IMR-90 (cell line): ENCODE results near the gene C6orf120. TPM values are rescaled to one million over a fixed set of nuclear protein-coding genes. Genes with fewer than 3 reads are reported as not detected.

Experiments used
- ATAC-seq: fragments of 200-7000 bp; cut with Tn5 transposase; 2 replicates; pipeline ENCODE4 v1.9.1; 2020; ENCODE audit warnings: low read depth, mild to moderate bottlenecking, moderate library complexity
- BruUV-seq: library from RNA; stranded (reverse); fragments of 400-500 nt; replicated peaks from 2 replicates; lab custom pipeline; 2021; lab: Mats Ljungman, UMichigan
- CTCF ChIA-PET: fragments of 300-600 bp; formaldehyde crosslinking; extraction: SDS; loops from one replicate; lab custom pipeline; 2021; ENCODE audit warnings: antibody characterized with exemption; lab: Yijun Ruan, JAX
- POLR2A ChIA-PET: fragments of 300-600 bp; sonication (Branson Sonifier 250); formaldehyde crosslinking; loops from one replicate; lab custom pipeline; 2022; ENCODE audit warnings: antibody characterized with exemption; ENCODE audit not compliant: unreplicated experiment; lab: Charles Lee
- DNase-seq: peaks from one replicate; pipeline ENCODE4 v3.0.0; 2013
- H2AFZ ChIP-seq: replicated peaks from 2 replicates; pipeline ENCODE3; 2013; ENCODE audit warnings: low read length, mild to moderate bottlenecking; ENCODE audit not compliant: poor library complexity
- H2AK5ac ChIP-seq: 2 replicates; pipeline ENCODE4 v1.6.1; 2013; ENCODE audit warnings: low read depth, low read length, inconsistent platforms
- H2AK9ac ChIP-seq: replicated peaks from 2 replicates; pipeline ENCODE3; 2013; ENCODE audit warnings: mild to moderate bottlenecking, low read depth, low read length, moderate library complexity; ENCODE audit not compliant: poor library complexity
- H2BK120ac ChIP-seq: 2 replicates; pipeline ENCODE4 v1.6.1; 2013; ENCODE audit warnings: low read depth, low read length, inconsistent platforms
- H2BK15ac ChIP-seq: 3 replicates; pipeline ENCODE4 v1.6.1; 2013; ENCODE audit warnings: low read depth, low read length, inconsistent platforms
- H2BK20ac ChIP-seq: 2 replicates; pipeline ENCODE4 v1.6.1; 2013; ENCODE audit warnings: low read depth, mild to moderate bottlenecking, inconsistent platforms, low read length, moderate library complexity
- H2BK5ac ChIP-seq: 2 replicates; pipeline ENCODE4 v1.6.1; 2013; ENCODE audit warnings: mild to moderate bottlenecking, low read depth, low read length, inconsistent platforms; ENCODE audit not compliant: poor library complexity, severe bottlenecking
- H3K14ac ChIP-seq: replicated peaks from 2 replicates; pipeline ENCODE4 v1.6.1; 2013; ENCODE audit warnings: low read depth, low read length, inconsistent platforms
- H3K18ac ChIP-seq: 2 replicates; pipeline ENCODE4 v1.6.1; 2013; ENCODE audit warnings: low read depth, low read length, control low read depth
- H3K23ac ChIP-seq: 2 replicates; pipeline ENCODE4 v1.6.1; 2013; ENCODE audit warnings: low read depth, low read length, inconsistent platforms
- H3K27ac ChIP-seq: 2 replicates; pipeline ENCODE4 v1.5.1; 2013; ENCODE audit warnings: mild to moderate bottlenecking, control low read depth, low read length; ENCODE audit not compliant: insufficient read depth
- H3K27me3 ChIP-seq: 2 replicates; pipeline ENCODE4 v1.6.1; 2013; ENCODE audit warnings: low read length; ENCODE audit not compliant: control insufficient read depth, insufficient read depth
- H3K36me3 ChIP-seq: 2 replicates; pipeline ENCODE4 v1.6.1; 2013; ENCODE audit warnings: low read length, mixed read lengths; ENCODE audit not compliant: control insufficient read depth, insufficient read depth
- H3K4ac ChIP-seq: 2 replicates; pipeline ENCODE4 v1.6.1; 2013; ENCODE audit warnings: low read depth, low read length, inconsistent platforms
- H3K4me1 ChIP-seq: 2 replicates; pipeline ENCODE4 v1.6.1; 2013; ENCODE audit warnings: low read length, mixed read lengths; ENCODE audit not compliant: control insufficient read depth, insufficient read depth
- H3K4me2 ChIP-seq: 2 replicates; pipeline ENCODE4 v1.6.1; 2013; ENCODE audit warnings: low read depth, mild to moderate bottlenecking, control low read depth, low read length, moderate library complexity
- H3K4me3 ChIP-seq: 2 replicates; pipeline ENCODE4 v1.5.1; 2013; ENCODE audit warnings: low read depth, mild to moderate bottlenecking, control low read depth, low read length, moderate library complexity; ENCODE audit not compliant: insufficient read depth
- H3K56ac ChIP-seq: 2 replicates; pipeline ENCODE4 v1.6.1; 2013; ENCODE audit warnings: low read length, inconsistent platforms; ENCODE audit not compliant: insufficient read depth; ENCODE audit errors: extremely low read depth
- H3K79me1 ChIP-seq, 2 experiments: 2 replicates each; pipeline ENCODE4 v1.6.1; 2013; ENCODE audit warnings: low read length in 2 of 2, inconsistent platforms in 1 of 2, low read depth in 1 of 2
- H3K9ac ChIP-seq: 2 replicates; pipeline ENCODE4 v1.6.1; 2013; ENCODE audit warnings: low read depth, low read length, control low read depth
- H3K9me1 ChIP-seq: 2 replicates; pipeline ENCODE4 v1.6.1; 2013; ENCODE audit warnings: low read length, inconsistent platforms; ENCODE audit not compliant: insufficient read depth
- H3K9me3 ChIP-seq: 2 replicates; pipeline ENCODE4 v1.6.1; 2013; ENCODE audit warnings: low read length; ENCODE audit not compliant: control insufficient read depth, insufficient read depth
- H4K20me1 ChIP-seq: 2 replicates; pipeline ENCODE4 v1.6.1; 2013; ENCODE audit warnings: low read length, inconsistent platforms; ENCODE audit not compliant: insufficient read depth
- H4K5ac ChIP-seq: 2 replicates; pipeline ENCODE4 v1.6.1; 2013; ENCODE audit warnings: mild to moderate bottlenecking, low read depth, low read length, control low read depth
- H4K8ac ChIP-seq, 2 experiments: 2 replicates each; pipeline ENCODE4 v1.6.1; 2013; ENCODE audit warnings: low read depth in 2 of 2, low read length in 2 of 2, control low read depth in 1 of 2, inconsistent platforms in 1 of 2
- H4K91ac ChIP-seq: 2 replicates; pipeline ENCODE4 v1.6.1; 2013; ENCODE audit warnings: low read depth, low read length, inconsistent platforms; ENCODE audit not compliant: insufficient read depth
- BHLHE40 ChIP-seq: fragments of 150-350 bp; IDR thresholded peaks from 2 replicates; pipeline ENCODE4 v1.6.1; 2016; ENCODE audit warnings: mild to moderate bottlenecking, low read depth, low read length
- NFE2L2 ChIP-seq: fragments of 150-350 bp; IDR thresholded peaks from 2 replicates; pipeline ENCODE4 v1.6.1; 2016; ENCODE audit warnings: low read depth, mild to moderate bottlenecking, low read length
- RFX5 ChIP-seq: IDR thresholded peaks from 2 replicates; pipeline ENCODE4 v1.8.0; 2012; ENCODE audit warnings: low read depth, mild to moderate bottlenecking, low read length, moderate library complexity
- SMC3 ChIP-seq: fragments of 150-350 bp; IDR thresholded peaks from 2 replicates; pipeline ENCODE4 v1.6.1; 2016; ENCODE audit warnings: low read depth, mild to moderate bottlenecking, antibody characterized with exemption, low read length, moderate library complexity
- WGBS, 2 experiments: methylation state at CpG; one replicate each; pipeline versions ENCODE4 v1.1.5 to v1.1.7; 2013; ENCODE audit warnings: missing lambda C conversion rate in 2 of 2; ENCODE audit not compliant: insufficient read length in 1 of 2; ENCODE audit errors: extremely low coverage in 2 of 2; 5-methylcytosine and 5-hydroxymethylcytosine counted together
- dilution Hi-C: fragments of 300-500 bp; cut with HindIII; formaldehyde crosslinking; loops from one replicate; pipeline ENCODE4 v1.14.3; 2018; ENCODE audit warnings: low sequenced_read_pairs; ENCODE audit not compliant: unreplicated experiment
- in situ Hi-C: fragments of 300-500 bp; cut with MboI; formaldehyde crosslinking; loops from 3 replicates; pipeline ENCODE4 v1.14.3; 2019; ENCODE audit warnings: low sequenced_read_pairs, inconsistent platforms, mixed read lengths
- intact Hi-C: fragments of 100-400 bp; cut with micrococcal nuclease; formaldehyde crosslinking; loops from 2 replicates; pipeline ENCODE4 v1.10.0; 2022
- polyA plus RNA-seq, 3 experiments: library from polyadenylated mRNA; depleted of rRNA; stranded (reverse); fragments of >200 nt; gene quantifications; 2 replicates each; pipeline ENCODE4 v1.2.3, GENCODE V29; 2012; ENCODE audit warnings: low replicate concordance in 1 of 3
- total RNA-seq: library from RNA; depleted of rRNA; stranded (reverse); fragments of >200 nt; gene quantifications from 2 replicates; pipeline ENCODE4 v1.2.3, GENCODE V29; 2012
- TF ChIP-seq, protein P1 (sequence below): conservative IDR thresholded peaks from 2 replicates; pipeline ENCODE4 v1.5.1; 2012; ENCODE audit warnings: mild to moderate bottlenecking, low read depth, low read length, improper control_type of control experiment
- TF ChIP-seq, protein P2 (sequence below): fragments of 150-350 bp; IDR thresholded peaks from 2 replicates; pipeline ENCODE4 v1.6.1; 2017; ENCODE audit warnings: mild to moderate bottlenecking, antibody characterized with exemption, low read length, low read depth

C6orf120 gene
- total and polyA plus RNA-seq, 2 of the 4 experiments (the other 2 are of a cell fraction) = 21.4 to 26.7 TPM

DNA sequence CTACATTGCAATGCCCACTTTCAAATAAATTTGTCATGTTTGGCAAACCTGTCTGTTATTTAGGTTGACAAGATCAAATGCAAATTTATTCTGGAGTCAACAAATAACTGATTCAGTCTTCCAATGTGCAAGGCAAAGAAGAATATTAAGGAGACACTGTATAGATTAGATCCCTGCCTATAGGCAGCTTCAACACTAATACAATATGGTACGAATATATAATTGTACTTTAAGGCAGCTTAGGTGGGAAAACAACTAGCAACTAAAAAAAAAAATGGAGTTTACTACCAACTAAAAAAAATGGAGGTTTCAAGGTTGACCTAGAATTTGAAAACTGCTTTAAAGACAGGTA lies 24.1 kb downstream of the C6orf120 start:
- no CpG with 5 or more reads among the region's 1 CpG for WGBS, 2 experiments
- H3K27ac ChIP-seq = no peak overlapping the region

More for the DNA sequence above, 24.1 kb downstream of the C6orf120 start:
- Histone ChIP-seq H3K79me1 (peaks cover 5 to 16% of the 10 kb centered on the region in 2 experiments; a peak in 3 of 4 replicates), H3K36me3 (no peaks in the 10 kb centered on the region), H3K4me1 (peaks cover 4% of the 10 kb centered on the region; the same call in 1 of the 2 replicates), H3K9ac (no peak overlapping the region), H3K9me3 (no peaks in the 10 kb centered on the region), H2AK9ac (no peak overlapping the region), H3K4ac (no peak overlapping the region), H3K18ac (no peak overlapping the region), H3K27me3 (no peaks in the 10 kb centered on the region), H3K4me3 (no peak overlapping the region), H4K20me1 (peaks cover 7% of the 10 kb centered on the region), H2BK5ac (no peak overlapping the region), H2BK20ac (no peak overlapping the region), H2AK5ac (no peak overlapping the region), H2BK15ac (no peak overlapping the region), H3K14ac (no peak overlapping the region), H3K4me2 (no peak overlapping the region), H4K5ac (no peak overlapping the region), H3K9me1 (peaks cover 2% of the 10 kb centered on the region; the same call in 1 of the 2 replicates), H4K91ac (no peak overlapping the region), H3K23ac (no peak overlapping the region), H2AFZ (no peak overlapping the region), H3K56ac (no peak overlapping the region), H2BK120ac (no peak overlapping the region), H4K8ac (no peak overlapping the region)
- ATAC-seq = no peak
- in situ Hi-C loops (no loop called here), dilution Hi-C loops (no loop called here), intact Hi-C loops (no loop called here)
- TF ChIP-seq SMC3 = no peak
- TF ChIP-seq, protein P1, sequence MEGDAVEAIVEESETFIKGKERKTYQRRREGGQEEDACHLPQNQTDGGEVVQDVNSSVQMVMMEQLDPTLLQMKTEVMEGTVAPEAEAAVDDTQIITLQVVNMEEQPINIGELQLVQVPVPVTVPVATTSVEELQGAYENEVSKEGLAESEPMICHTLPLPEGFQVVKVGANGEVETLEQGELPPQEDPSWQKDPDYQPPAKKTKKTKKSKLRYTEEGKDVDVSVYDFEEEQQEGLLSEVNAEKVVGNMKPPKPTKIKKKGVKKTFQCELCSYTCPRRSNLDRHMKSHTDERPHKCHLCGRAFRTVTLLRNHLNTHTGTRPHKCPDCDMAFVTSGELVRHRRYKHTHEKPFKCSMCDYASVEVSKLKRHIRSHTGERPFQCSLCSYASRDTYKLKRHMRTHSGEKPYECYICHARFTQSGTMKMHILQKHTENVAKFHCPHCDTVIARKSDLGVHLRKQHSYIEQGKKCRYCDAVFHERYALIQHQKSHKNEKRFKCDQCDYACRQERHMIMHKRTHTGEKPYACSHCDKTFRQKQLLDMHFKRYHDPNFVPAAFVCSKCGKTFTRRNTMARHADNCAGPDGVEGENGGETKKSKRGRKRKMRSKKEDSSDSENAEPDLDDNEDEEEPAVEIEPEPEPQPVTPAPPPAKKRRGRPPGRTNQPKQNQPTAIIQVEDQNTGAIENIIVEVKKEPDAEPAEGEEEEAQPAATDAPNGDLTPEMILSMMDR = no peak
- TF ChIP-seq BHLHE40 = no peak
- TF ChIP-seq RFX5 = no peak
- TF ChIP-seq NFE2L2 = no peak
- TF ChIP-seq, protein P2, sequence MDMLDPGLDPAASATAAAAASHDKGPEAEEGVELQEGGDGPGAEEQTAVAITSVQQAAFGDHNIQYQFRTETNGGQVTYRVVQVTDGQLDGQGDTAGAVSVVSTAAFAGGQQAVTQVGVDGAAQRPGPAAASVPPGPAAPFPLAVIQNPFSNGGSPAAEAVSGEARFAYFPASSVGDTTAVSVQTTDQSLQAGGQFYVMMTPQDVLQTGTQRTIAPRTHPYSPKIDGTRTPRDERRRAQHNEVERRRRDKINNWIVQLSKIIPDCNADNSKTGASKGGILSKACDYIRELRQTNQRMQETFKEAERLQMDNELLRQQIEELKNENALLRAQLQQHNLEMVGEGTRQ = no peak
- ChIA-PET POLR2A (no interaction called here), CTCF (no interaction called here)
- DNase-seq = no peak
- no TSS peak for BruUV-seq
